Stimulated activated CD8-positive, alpha-beta memory T cell treated with anti-CD3 and anti-CD28 coated beads, Interleukin-12 subunit alpha, Interleukin-12 subunit beta, amount 100 ng/mL, for 4 hours (primary cell): ENCODE data around the gene TTLL10.

Experiments used
- DNase-seq: peaks from one replicate; pipeline ENCODE4 v3.0.0-alpha.2; 2020; ENCODE audit warnings: low read depth

The TTLL10 gene

GRCh38 chr1:1207571-1207892 lies 33.9 kb downstream of the TTLL10 start:
- DNase-seq, result no peak

GRCh38 chr1:1208713-1209433 lies 35.2 kb downstream of the TTLL10 start:
- peak; percentile 43 for DNase-seq

DNA sequence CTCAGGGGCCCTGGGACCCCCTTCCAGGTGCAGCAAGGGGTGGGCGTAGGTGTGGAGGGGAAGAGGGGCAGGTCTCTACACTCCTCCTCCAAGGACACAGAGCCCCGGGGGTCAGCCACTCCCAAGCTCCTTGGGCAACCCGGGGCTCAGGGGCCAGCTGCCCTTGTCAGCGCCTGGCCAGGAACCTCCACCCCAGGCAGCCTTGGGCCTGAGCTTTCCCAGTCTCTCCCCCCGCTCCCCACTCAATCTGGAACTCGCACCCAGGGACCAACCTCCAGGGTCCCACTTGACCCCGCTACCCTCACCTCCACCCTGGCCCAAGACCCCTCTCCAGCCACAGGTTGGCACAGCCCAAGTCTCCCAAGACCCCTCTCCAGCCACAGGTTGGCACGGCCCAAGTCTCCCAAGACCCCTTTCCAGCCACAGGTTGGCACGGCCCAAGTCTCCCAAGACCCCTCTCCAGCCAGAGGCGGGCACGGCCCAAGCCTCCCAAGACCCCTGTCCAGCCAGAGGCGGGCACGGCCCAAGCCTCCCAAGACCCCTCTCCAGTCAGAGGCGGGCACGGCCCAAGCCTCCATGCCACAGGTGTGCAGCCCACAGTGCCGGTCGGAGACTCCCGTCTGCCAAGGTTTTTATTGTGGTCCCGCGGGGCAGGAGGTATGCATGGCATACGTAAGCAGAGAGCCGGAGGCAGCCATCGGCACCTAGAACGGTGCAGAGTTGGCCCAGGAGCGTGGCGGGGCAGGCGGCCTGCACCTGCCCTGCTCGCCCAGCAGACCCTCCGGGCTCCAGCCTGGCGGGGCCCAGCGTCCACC lies 37.3 kb downstream of the TTLL10 start:
- no peak for DNase-seq

- DNase-seq, result no peak
Observed at GRCh38 chr1:1211541-1212441, 38.1 kb downstream of the TTLL10 start.

DNA sequence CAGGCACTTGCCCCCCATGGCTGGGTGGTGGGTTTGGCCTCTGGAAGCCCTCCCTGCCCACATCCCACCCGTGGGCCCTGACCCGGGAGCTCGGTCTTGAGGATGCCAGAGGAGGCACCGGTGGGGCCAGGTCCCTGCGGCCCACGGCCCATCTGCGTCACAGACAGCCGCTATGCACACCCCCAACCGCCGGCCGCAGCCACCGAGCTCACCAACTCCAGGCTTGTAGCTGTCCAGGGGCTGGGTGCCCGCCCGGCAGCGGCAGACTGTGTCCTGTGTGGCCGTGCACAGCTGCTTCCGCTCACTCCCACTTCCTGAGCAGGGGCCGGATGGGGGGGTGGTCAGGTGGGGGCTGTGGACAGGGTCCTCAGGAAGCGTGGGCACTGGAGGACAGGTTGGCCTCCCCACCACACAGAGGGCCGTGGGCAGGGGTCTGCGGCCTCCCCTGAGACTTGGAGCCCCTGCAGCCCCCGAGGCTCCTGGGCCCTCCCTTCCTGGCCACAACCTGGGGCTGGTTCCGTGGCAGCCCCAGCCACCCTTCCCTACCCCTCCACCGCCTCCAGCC lies 39.2 kb downstream of the TTLL10 start:
- DNase-seq, result no peak

DNA sequence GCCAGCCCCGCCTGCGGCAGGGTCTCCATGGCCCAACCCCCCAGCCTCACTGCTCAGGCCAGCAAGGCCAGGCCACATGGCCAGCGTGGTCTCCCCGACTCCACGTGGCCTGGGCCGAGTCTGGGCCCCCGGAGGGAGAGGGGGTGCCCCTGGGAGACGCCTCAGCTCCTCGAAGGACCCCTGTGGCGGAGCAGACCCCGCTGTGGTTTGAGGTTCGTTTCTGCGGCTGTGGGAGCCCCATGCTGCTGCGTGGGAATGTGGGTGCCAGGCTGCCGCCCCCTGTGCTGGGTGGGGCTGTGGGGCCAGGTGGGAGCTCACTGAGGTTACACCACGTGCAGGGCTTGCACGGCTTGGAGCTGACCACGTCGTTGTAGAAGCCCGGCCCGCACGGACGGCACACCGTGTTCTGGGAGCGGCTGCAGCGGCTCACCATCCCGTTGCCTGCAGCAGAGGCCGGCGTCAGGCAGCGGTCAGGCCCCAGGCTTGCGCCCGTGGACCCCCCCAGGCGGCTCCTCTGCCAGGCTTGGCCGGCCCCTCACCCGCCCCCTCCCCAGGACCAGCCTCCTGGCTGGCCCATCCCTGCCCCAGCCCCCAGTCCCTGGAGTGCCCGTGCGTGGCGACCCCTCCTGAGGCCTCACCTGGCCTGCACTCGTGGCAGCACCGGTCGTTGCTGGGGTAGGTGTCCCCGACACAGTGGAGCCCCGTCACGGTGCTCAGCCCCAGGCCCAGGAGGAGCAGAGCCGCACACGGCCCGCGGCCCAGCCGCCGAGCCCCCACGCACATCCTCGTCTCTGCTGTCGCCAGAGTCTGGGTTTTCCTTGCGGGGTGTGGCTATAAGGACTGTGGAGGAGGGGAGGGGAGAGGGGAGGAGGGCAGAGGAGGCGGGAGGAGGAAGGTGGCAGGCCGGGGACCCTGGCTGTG lies 39.9 kb downstream of the TTLL10 start, which contains the start of gene TNFRSF4:
Gene TNFRSF4 (minus strand): TSS at position 809 of the 921 bp plus-strand sequence. CDS start 26 bp downstream, at position 783.
- DNase-seq, result peak; percentile 37

DNA sequence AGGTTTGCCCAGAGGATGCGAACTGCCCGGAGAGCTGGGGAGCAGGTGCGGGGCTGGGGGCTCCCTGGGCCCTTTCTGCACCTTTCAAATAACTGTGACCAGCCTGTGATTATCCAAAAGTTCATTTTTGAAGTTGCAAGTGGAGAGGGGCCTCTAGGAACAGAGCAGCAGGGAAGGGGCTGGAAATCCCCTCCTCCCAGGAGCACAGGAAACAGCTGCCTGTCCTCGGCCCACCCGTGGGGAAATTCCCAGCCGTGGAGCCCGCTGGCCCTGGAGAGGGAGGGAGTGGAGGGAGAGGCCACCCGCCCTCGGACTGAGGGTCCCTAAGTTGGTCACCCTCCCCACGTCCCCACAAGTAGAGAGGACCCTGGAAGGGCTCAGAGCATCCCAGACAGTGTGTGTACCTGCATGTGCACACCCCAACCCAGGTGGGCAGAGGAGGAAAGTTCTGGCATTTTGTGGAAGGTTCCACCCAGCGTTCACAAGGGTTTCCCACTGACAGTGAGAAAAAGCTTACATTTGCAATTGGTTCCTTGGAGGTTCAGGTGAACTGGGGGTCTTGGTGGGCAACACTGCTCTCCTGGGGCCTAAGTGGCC lies 41.5 kb downstream of the TTLL10 start:
- no peak for DNase-seq

DNA sequence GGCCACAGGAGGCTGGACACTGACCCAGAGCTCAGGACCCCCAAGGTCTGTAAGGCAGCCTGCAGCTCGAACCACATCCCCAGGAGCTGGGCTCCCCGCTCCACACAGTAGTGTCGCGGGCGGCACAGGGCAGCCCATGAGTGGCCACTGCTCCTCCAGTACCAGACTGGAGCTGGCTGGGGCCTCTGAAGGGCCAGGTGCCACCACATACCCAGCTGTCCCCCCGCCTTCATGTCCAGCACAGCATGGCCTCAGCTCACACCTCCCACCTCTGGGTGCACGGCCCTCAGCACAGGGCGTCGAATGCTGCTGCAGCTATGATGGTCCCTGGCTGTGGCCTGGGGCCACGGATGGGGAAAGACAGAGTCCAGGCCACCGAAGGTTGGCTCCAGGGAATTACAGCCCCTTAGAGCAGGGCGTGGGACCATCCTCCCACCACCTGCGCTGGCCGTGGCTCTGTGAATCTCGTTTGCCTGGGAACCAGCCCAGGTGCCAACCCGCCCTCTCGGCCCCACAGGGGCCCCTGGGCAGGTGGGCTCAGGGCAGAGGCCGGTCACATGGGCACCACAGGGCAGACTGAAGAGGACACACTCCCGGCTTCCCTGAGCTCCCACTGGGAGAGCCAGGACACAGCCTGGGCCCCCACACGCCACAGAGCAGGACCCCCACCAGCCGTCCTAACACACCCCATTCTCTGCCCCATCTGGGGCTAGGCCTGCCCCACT lies 42.4 kb downstream of the TTLL10 start:
- no peak for DNase-seq

- DNase-seq, result no peak
Observed at GRCh38 chr1:1216770-1217620, 43.3 kb downstream of the TTLL10 start.

- DNase-seq, result no peak
Observed at GRCh38 chr1:1217621-1218523, 44.2 kb downstream of the TTLL10 start.

DNA sequence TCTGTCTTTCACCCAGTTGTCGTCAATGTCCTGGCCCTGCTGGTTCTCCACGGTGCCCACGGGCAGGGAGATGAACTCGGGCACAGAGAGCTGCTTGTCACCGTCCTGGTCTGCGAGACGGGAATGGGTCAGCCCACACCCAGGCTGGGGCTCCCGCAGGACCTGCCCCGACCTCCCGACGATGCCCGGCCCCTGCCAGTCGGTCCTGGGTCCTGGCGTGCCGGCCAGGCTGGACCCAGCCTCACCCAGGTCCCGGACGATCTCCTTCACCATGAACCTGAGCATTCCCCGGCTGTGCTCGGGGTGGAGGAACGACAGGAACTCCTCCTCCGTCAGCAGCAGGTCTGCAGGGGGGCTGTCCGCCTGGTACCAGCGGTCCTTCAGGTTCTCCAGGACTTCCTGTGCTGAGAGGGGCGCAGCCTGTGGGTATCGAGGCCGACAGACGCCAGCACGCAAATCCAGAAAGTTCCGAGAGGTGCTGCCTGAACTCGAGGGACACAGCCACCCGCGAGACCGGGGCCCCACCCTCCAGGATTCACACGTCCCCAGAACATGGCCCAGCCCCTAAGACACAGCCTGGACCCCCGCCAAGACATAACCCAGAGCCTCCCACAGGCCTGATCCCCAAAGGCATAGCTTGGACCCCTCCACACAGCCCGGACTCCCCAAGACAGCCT lies 45.0 kb downstream of the TTLL10 start:
- no peak for DNase-seq

GRCh38 chr1:1219341-1219740 lies 45.7 kb downstream of the TTLL10 start:
- no peak for DNase-seq

- no peak for DNase-seq
Observed at GRCh38 chr1:1220197-1220596, 46.5 kb downstream of the TTLL10 start.

DNA sequence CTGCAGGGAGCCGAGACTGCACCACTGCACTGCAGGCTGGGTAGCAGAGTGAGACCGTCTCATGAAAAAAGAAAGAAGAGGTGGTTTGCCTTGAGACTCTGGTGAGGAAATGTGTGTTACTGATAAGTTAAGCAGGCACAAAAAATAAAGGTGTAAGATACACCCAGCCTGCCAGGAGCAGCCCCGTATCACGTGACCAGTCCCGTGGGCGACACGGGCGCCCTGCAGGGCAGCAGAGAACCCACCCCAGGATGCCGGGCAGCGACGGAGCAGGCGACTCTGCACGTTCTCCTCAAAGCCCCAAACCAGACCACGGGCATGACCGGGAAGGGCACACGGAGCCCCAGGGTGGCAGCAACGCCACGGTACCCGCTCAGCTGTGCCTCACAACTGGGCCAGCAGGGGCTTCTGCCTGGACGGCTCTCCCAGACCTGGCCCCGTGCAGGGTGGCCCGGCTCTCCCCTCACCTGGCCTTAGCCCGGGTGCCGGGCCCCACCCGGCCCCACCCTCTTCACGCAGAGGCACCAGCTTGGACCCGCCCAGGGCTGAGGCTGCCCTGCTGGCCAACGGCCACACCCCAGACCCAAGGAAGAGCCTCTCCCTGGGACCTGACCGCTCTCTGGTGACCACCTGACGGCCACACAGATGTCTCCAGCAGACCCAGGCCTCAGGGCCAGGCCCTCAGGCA lies 48.4 kb downstream of the TTLL10 start:
- no peak for DNase-seq

- no peak for DNase-seq
Observed at GRCh38 chr1:1222575-1223225, 49.0 kb downstream of the TTLL10 start.

DNA sequence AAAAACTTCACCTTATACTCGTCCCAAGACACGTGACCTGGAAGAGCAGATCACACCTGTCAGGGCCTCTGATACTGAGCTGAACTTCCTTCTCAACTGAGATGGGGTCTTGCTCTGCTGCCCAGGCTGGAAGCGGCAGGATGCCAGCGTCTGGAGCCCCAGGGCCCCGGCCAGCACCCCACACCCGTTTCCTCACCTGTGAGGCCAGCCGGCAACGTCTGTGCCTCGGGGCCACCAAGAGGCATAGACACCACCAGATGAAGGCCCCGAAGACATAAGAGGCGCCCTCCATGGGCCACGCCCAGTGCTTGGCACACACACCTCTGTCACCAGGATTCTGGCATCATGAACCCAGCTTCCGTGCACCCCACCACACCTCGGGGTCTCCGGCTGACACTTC lies 49.6 kb downstream of the TTLL10 start:
- no peak for DNase-seq
